SW 1271 (cell line): ENCODE measurements around the gene LRRC2.
"Not testable (repeated sequence)": the region's sequence is repeated elsewhere in the genome, so short reads cannot be mapped to it uniquely, and the experiment has no call there.

Source experiments
- DNase-seq, 2 experiments: peaks; one replicate each; lab custom pipeline; 2025; lab: John Stamatoyannopoulos, UW

The LRRC2 gene

GRCh38 chr3:46566040-46566641 is at the start of gene LRRC2:
TSS of gene LRRC2 (minus strand) at chr3:46566302. CDS start at chr3:46551591, 14,711 bp downstream.
- no peak for DNase-seq

- DNase-seq, result no peak
Observed at GRCh38 chr3:46615050-46615775, 49.1 kb upstream of the LRRC2 start.

- DNase-seq, result no peak
Observed at GRCh38 chr3:46614431-46614830, 48.3 kb upstream of the LRRC2 start.

GRCh38 chr3:46613313-46614005 is 47.4 kb upstream of the LRRC2 start:
- DNase-seq, result no peak

GRCh38 chr3:46612324-46612723 is 46.2 kb upstream of the LRRC2 start, which contains the start of gene FAM240A:
TSS of gene FAM240A (plus strand) at chr3:46612525. CDS start at chr3:46612684, 159 bp downstream.
- DNase-seq, result no peak

- no peak for DNase-seq
Observed at GRCh38 chr3:46609944-46610722, 44.0 kb upstream of the LRRC2 start.

GRCh38 chr3:46609212-46609721 is 43.2 kb upstream of the LRRC2 start:
- no peak for DNase-seq

- DNase-seq, result no peak
Observed at GRCh38 chr3:46607603-46608028, 41.5 kb upstream of the LRRC2 start.

GRCh38 chr3:46604127-46604526 is 38.0 kb upstream of the LRRC2 start:
- DNase-seq, result no peak

- DNase-seq, result no peak
Observed at GRCh38 chr3:46603446-46604046, 37.4 kb upstream of the LRRC2 start.

- DNase-seq, result no peak
Observed at GRCh38 chr3:46599590-46599989, 33.5 kb upstream of the LRRC2 start.

GRCh38 chr3:46595819-46596314 is 29.8 kb upstream of the LRRC2 start:
- no peak for DNase-seq

- no peak for DNase-seq
Observed at GRCh38 chr3:46594723-46595122, 28.6 kb upstream of the LRRC2 start.

- no peak for DNase-seq
Observed at GRCh38 chr3:46593979-46594378, 27.9 kb upstream of the LRRC2 start.

GRCh38 chr3:46593274-46593862 is 27.3 kb upstream of the LRRC2 start:
- DNase-seq, result no peak

- DNase-seq, result not testable (repeated sequence)
Observed at GRCh38 chr3:46587268-46587667, 21.2 kb upstream of the LRRC2 start.

GRCh38 chr3:46586738-46587246 is 20.7 kb upstream of the LRRC2 start:
- no peak for DNase-seq

GRCh38 chr3:46585799-46586693 is 19.9 kb upstream of the LRRC2 start:
- no peak for DNase-seq

- no peak for DNase-seq
Observed at GRCh38 chr3:46584598-46585467, 18.7 kb upstream of the LRRC2 start.
